Neural progenitor cell (in vitro differentiated cells): ENCODE results near the gene SSTR3. TPM values are rescaled to one million over a fixed set of nuclear protein-coding genes. Genes with fewer than 3 reads are reported as not detected.
"Not testable (repeated sequence)": the region's sequence is repeated elsewhere in the genome, so short reads cannot be mapped to it uniquely, and the experiment has no call there.

Source experiments
- DNase-seq: peaks from one replicate; pipeline ENCODE4 v3.0.0-alpha.2; 2016; ENCODE audit warnings: low spot score
- H2AFZ ChIP-seq: fragments of 200-600 bp; sonication (generic); replicated peaks from 2 replicates; pipeline ENCODE4 v1.6.1; 2016; ENCODE audit warnings: antibody characterized with exemption
- H3F3A ChIP-seq: fragments of 200-600 bp; sonication (generic); 2 replicates; pipeline ENCODE4 v1.6.1; 2016; ENCODE audit warnings: antibody characterized with exemption, low read depth
- H3K27ac ChIP-seq: fragments of 200-600 bp; sonication (generic); 2 replicates; pipeline ENCODE4 v1.5.1; 2016; ENCODE audit warnings: mild to moderate bottlenecking
- H3K27me3 ChIP-seq: fragments of 200-600 bp; sonication (generic); 2 replicates; pipeline ENCODE4 v1.6.1; 2016; ENCODE audit warnings: mild to moderate bottlenecking, moderate library complexity
- H3K36me3 ChIP-seq: fragments of 200-600 bp; sonication (generic); 2 replicates; pipeline ENCODE4 v1.5.1; 2016
- H3K4me1 ChIP-seq: fragments of 200-600 bp; sonication (generic); 2 replicates; pipeline ENCODE4 v1.6.1; 2016; ENCODE audit warnings: mixed run types
- H3K4me2 ChIP-seq: fragments of 200-600 bp; sonication (generic); 2 replicates; pipeline ENCODE4 v1.6.1; 2016
- H3K4me3 ChIP-seq: fragments of 200-600 bp; sonication (generic); 2 replicates; pipeline ENCODE4 v1.5.1; 2016
- H3K79me2 ChIP-seq: fragments of 200-600 bp; sonication (generic); 2 replicates; pipeline ENCODE4 v1.6.1; 2016; ENCODE audit warnings: low read depth
- H3K9ac ChIP-seq: fragments of 200-600 bp; sonication (generic); 2 replicates; pipeline ENCODE4 v1.6.1; 2016
- H3K9me3 ChIP-seq: fragments of 200-600 bp; sonication (generic); 2 replicates; pipeline ENCODE4 v1.5.1; 2016; ENCODE audit warnings: low read depth
- H4K20me1 ChIP-seq: fragments of 200-600 bp; sonication (generic); 2 replicates; pipeline ENCODE4 v1.6.1; 2016; ENCODE audit warnings: low read depth
- H3K27ac Mint-ChIP-seq: 3 replicates; pipeline ENCODE4 v1.8.0; 2021; ENCODE audit warnings: mixed read lengths
- H3K27me3 Mint-ChIP-seq: 2 replicates; pipeline ENCODE4 v1.8.0; 2022; ENCODE audit warnings: low read depth, mild to moderate bottlenecking, inconsistent platforms, moderate library complexity, mixed read lengths; ENCODE audit not compliant: insufficient read depth
- H3K36me3 Mint-ChIP-seq: 3 replicates; pipeline ENCODE4 v1.8.0; 2021; ENCODE audit warnings: mixed read lengths
- H3K4me1 Mint-ChIP-seq: 3 replicates; pipeline ENCODE4 v1.8.0; 2021; ENCODE audit warnings: mixed read lengths
- H3K4me3 Mint-ChIP-seq: 3 replicates; pipeline ENCODE4 v1.8.0; 2021; ENCODE audit warnings: mild to moderate bottlenecking, moderate library complexity, mixed read lengths
- H3K9me3 Mint-ChIP-seq: 3 replicates; pipeline ENCODE4 v1.8.0; 2020; ENCODE audit warnings: mixed read lengths
- EZH2 ChIP-seq: fragments of 200-600 bp; sonication (generic); IDR thresholded peaks from 2 replicates; pipeline ENCODE4 v1.6.1; 2017; ENCODE audit warnings: antibody characterized with exemption, mild to moderate bottlenecking, moderate library complexity
- EZH2phosphoT487 ChIP-seq: fragments of 200-600 bp; sonication (generic); IDR thresholded peaks from 2 replicates; pipeline ENCODE4 v1.6.1; 2017; ENCODE audit warnings: antibody characterized with exemption
- total RNA-seq: library from RNA; depleted of rRNA; stranded (reverse); fragments of >200 nt; gene quantifications from 2 replicates; pipeline ENCODE4 v1.2.3, GENCODE V29; 2015; ENCODE audit warnings: low replicate concordance
- TF ChIP-seq, protein P1 (sequence below): fragments of 200-600 bp; sonication (generic); IDR thresholded peaks from 2 replicates; pipeline ENCODE4 v1.5.1; 2017; ENCODE audit warnings: antibody characterized with exemption, mild to moderate bottlenecking

Gene SSTR3
- total RNA-seq, 1 donor from 2014 or later, result 0.19 TPM

GRCh38 chr22:37171662-37172061 lies 40.6 kb downstream of the SSTR3 start:
- peaks cover 4% of the 10 kb centered on the region for H3K9me3 Mint-ChIP-seq
- Histone ChIP-seq H3K27me3 (no peaks in the 10 kb centered on the region), H2AFZ (no peak overlapping the region), H3K9ac (no peak overlapping the region), H3K27ac (no peak overlapping the region), H3K4me2 (no peak overlapping the region), H3K36me3 (no peaks in the 10 kb centered on the region), H3K79me2 (no peaks in the 10 kb centered on the region), H3K4me3 (no peak overlapping the region), H3F3A (no peaks in the 10 kb centered on the region), H3K9me3 (no peaks in the 10 kb centered on the region), H4K20me1 (no peaks in the 10 kb centered on the region), H3K4me1 (no peaks in the 10 kb centered on the region)
- H3K27ac Mint-ChIP-seq, result no peak overlapping the region
- TF ChIP-seq EZH2, result no peak
- H3K4me1 Mint-ChIP-seq, result peaks cover 25% of the 10 kb centered on the region
- H3K4me3 Mint-ChIP-seq, result no peak overlapping the region
- peaks cover 12% of the 10 kb centered on the region for H3K27me3 Mint-ChIP-seq
- no peak for DNase-seq
- no peaks in the 10 kb centered on the region for H3K36me3 Mint-ChIP-seq

- not testable (repeated sequence) for H3K4me2 ChIP-seq, H3K4me3 ChIP-seq, H3K79me2 ChIP-seq, H3K9me3 Mint-ChIP-seq, H3K27ac ChIP-seq, DNase-seq, H3K27ac Mint-ChIP-seq, H3K9ac ChIP-seq, H3K4me3 Mint-ChIP-seq, H2AFZ ChIP-seq, H3F3A ChIP-seq, H3K36me3 Mint-ChIP-seq, H4K20me1 ChIP-seq, H3K4me1 ChIP-seq, H3K9me3 ChIP-seq, H3K36me3 ChIP-seq, H3K27me3 ChIP-seq
- Mint-ChIP-seq H3K27me3 (peaks cover 12% of the 10 kb centered on the region), H3K4me1 (peaks cover 21% of the 10 kb centered on the region)
Observed at GRCh38 chr22:37170689-37171405, 41.4 kb downstream of the SSTR3 start.

GRCh38 chr22:37169947-37170688 lies 42.2 kb downstream of the SSTR3 start:
- no peak for DNase-seq
- no peak overlapping the region for H3K4me3 Mint-ChIP-seq
- H3K4me1 ChIP-seq, result no peaks in the 10 kb centered on the region
- no peak overlapping the region for H3K27ac ChIP-seq
- H3K27me3 ChIP-seq, result no peaks in the 10 kb centered on the region
- no peak overlapping the region for H3K4me3 ChIP-seq
- H3K9ac ChIP-seq, result no peak overlapping the region
- H3K9me3 ChIP-seq, result no peaks in the 10 kb centered on the region
- no peaks in the 10 kb centered on the region for H3F3A ChIP-seq
- TF ChIP-seq EZH2, result no peak
- no peak for TF ChIP-seq EZH2phosphoT487
- TF ChIP-seq, protein P1, sequence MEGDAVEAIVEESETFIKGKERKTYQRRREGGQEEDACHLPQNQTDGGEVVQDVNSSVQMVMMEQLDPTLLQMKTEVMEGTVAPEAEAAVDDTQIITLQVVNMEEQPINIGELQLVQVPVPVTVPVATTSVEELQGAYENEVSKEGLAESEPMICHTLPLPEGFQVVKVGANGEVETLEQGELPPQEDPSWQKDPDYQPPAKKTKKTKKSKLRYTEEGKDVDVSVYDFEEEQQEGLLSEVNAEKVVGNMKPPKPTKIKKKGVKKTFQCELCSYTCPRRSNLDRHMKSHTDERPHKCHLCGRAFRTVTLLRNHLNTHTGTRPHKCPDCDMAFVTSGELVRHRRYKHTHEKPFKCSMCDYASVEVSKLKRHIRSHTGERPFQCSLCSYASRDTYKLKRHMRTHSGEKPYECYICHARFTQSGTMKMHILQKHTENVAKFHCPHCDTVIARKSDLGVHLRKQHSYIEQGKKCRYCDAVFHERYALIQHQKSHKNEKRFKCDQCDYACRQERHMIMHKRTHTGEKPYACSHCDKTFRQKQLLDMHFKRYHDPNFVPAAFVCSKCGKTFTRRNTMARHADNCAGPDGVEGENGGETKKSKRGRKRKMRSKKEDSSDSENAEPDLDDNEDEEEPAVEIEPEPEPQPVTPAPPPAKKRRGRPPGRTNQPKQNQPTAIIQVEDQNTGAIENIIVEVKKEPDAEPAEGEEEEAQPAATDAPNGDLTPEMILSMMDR, result no peak
- no peaks in the 10 kb centered on the region for H3K36me3 ChIP-seq
- H3K4me2 ChIP-seq, result no peak overlapping the region
- no peaks in the 10 kb centered on the region for H3K36me3 Mint-ChIP-seq
- H2AFZ ChIP-seq, result no peak overlapping the region
- no peak overlapping the region for H3K27ac Mint-ChIP-seq
- H3K27me3 Mint-ChIP-seq, result peaks cover 12% of the 10 kb centered on the region
- no peaks in the 10 kb centered on the region for H4K20me1 ChIP-seq
- H3K9me3 Mint-ChIP-seq, result peaks cover 4% of the 10 kb centered on the region
- no peaks in the 10 kb centered on the region for H3K79me2 ChIP-seq
- peaks cover 21% of the 10 kb centered on the region for H3K4me1 Mint-ChIP-seq

DNA sequence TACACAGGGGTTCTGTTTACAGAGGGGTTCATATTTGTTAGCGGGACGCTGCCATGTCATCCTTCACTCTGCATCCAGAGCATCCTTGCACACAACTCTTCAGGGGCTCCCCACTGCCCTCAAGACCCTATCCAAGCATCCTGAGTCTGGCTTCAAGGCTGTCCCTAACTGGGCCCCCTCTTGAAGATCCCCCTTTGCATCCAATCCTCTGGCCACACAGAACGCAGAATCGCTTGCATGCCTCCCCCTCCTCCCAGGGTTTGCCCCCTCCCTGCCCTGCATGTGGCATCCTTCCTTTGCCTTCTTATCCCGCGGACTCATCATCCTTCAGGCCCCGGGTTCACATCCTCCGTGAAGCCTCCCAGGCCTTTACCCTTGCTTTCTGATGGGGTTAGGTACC lies 42.9 kb downstream of the SSTR3 start:
- H3K27me3 ChIP-seq, result no peaks in the 10 kb centered on the region
- no peak overlapping the region for H3K27ac ChIP-seq
- H3K4me3 Mint-ChIP-seq, result no peak overlapping the region
- no peak overlapping the region for H3K4me2 ChIP-seq
- H4K20me1 ChIP-seq, result no peaks in the 10 kb centered on the region
- no peaks in the 10 kb centered on the region for H3K79me2 ChIP-seq
- H3F3A ChIP-seq, result no peaks in the 10 kb centered on the region
- no peak overlapping the region for H3K27ac Mint-ChIP-seq
- H3K27me3 Mint-ChIP-seq, result peaks cover 12% of the 10 kb centered on the region
- no peaks in the 10 kb centered on the region for H3K9me3 ChIP-seq
- peaks cover 22% of the 10 kb centered on the region for H3K4me1 Mint-ChIP-seq
- no peaks in the 10 kb centered on the region for H3K4me1 ChIP-seq
- no peaks in the 10 kb centered on the region for H3K36me3 ChIP-seq
- H3K9ac ChIP-seq, result no peak overlapping the region
- no peak for TF ChIP-seq EZH2
- TF ChIP-seq, protein P1, result no peak
- no peak for TF ChIP-seq EZH2phosphoT487
- DNase-seq, result no peak
- peaks cover 4% of the 10 kb centered on the region for H3K9me3 Mint-ChIP-seq
- H2AFZ ChIP-seq, result no peak overlapping the region
- H3K36me3 Mint-ChIP-seq, result no peaks in the 10 kb centered on the region
- H3K4me3 ChIP-seq, result no peak overlapping the region
